K562 (cell line): ENCODE data around the gene SPATA16. TPM values are rescaled to one million over a fixed set of nuclear protein-coding genes. Genes with fewer than 3 reads are reported as not detected.

ENCODE experiments used
- ARID1B ChIP-seq: fragments of 450-650 bp; IDR thresholded peaks from 2 replicates; pipeline ENCODE4 v1.6.1; 2016; ENCODE audit warnings: antibody characterized with exemption, mild to moderate bottlenecking, inconsistent platforms
- DPF2 ChIP-seq: fragments of 450-650 bp; IDR thresholded peaks from 2 replicates; pipeline ENCODE4 v1.6.1; 2016
- FOXK1 ChIP-seq: sonication (generic); formaldehyde crosslinking; IDR thresholded peaks from 2 replicates; pipeline ENCODE4 v1.8.0; 2022; ENCODE audit warnings: missing genetic modification reagents, mild to moderate bottlenecking, borderline replicate concordance
- FUS ChIP-seq: fragments of 200-400 bp; formaldehyde crosslinking; optimal IDR thresholded peaks from 2 replicates; pipeline ENCODE3; 2017; ENCODE audit warnings: low read depth, low read length
- GABPA ChIP-seq: fragments of 200-800 bp; sonication (Bioruptor generic); conservative IDR thresholded peaks from 2 replicates; pipeline ENCODE4 v1.6.1; 2016; ENCODE audit warnings: low read depth, missing genetic modification characterization, missing compliant biosample characterization
- HDAC3 ChIP-seq: fragments of 450-650 bp; IDR thresholded peaks from 2 replicates; pipeline ENCODE4 v1.6.1; 2018; ENCODE audit warnings: borderline replicate concordance, mild to moderate bottlenecking, moderate library complexity; ENCODE audit not compliant: partially characterized antibody
- MGA ChIP-seq: fragments of 450-650 bp; IDR thresholded peaks from 2 replicates; pipeline ENCODE4 v1.6.1; 2016; ENCODE audit warnings: mild to moderate bottlenecking, moderate library complexity
- MYBL2 ChIP-seq, 2 experiments: fragments of 450-650 bp in 1 of 2; sonication (generic) in 1 of 2; formaldehyde crosslinking in 1 of 2; IDR thresholded peaks; 2 replicates each; pipeline versions ENCODE4 v1.6.1 to v1.8.1; 2017 to 2022; ENCODE audit warnings: borderline replicate concordance in 1 of 2, inconsistent platforms in 1 of 2, low read depth in 1 of 2, mild to moderate bottlenecking in 1 of 2, missing genetic modification reagents in 1 of 2, moderate library complexity in 1 of 2
- NUFIP1 ChIP-seq: fragments of 450-650 bp; IDR thresholded peaks from 2 replicates; pipeline ENCODE4 v1.6.1; 2018; ENCODE audit not compliant: partially characterized antibody
- POLR2G ChIP-seq: fragments of 200-400 bp; formaldehyde crosslinking; IDR thresholded peaks from 2 replicates; pipeline ENCODE4 v1.6.1; 2017; ENCODE audit warnings: low read depth, mild to moderate bottlenecking, antibody characterized with exemption, low read length, moderate library complexity
- POLR3G ChIP-seq: IDR thresholded peaks from 2 replicates; pipeline ENCODE4 v1.6.1; 2011; ENCODE audit not compliant: insufficient read length, insufficient replicate concordance; ENCODE audit errors: extremely low read depth
- SIX5 ChIP-seq, 2 experiments: IDR thresholded peaks; 2 replicates each; pipeline ENCODE4 v1.6.1; 2011; ENCODE audit warnings: low read length in 2 of 2, borderline replicate concordance in 1 of 2, low read depth in 1 of 2, mild to moderate bottlenecking in 1 of 2, moderate library complexity in 1 of 2; ENCODE audit not compliant: insufficient read depth in 1 of 2
- STAG1 ChIP-seq: sonication (generic); formaldehyde crosslinking; IDR thresholded peaks from 2 replicates; pipeline ENCODE4 v1.5.0; 2020; ENCODE audit warnings: missing genetic modification reagents, borderline replicate concordance
- TRIM24 ChIP-seq, 2 experiments: fragments of 450-650 bp; IDR thresholded peaks; 2 replicates each; pipeline ENCODE4 v1.6.1; 2016
- ZEB2 ChIP-seq: fragments of 450-650 bp; IDR thresholded peaks from 2 replicates; pipeline ENCODE4 v1.6.1; 2016
- ZNF449 ChIP-seq: fragments of 250-450 bp; sonication (Bioruptor Pico); IDR thresholded peaks from 2 replicates; pipeline ENCODE4 v1.8.0; 2022; ENCODE audit warnings: moderate library complexity, mild to moderate bottlenecking, inconsistent platforms
- ZSCAN29 ChIP-seq: fragments of 450-650 bp; IDR thresholded peaks from 2 replicates; pipeline ENCODE4 v1.6.1; 2017
- polyA plus RNA-seq, 8 experiments: library from polyadenylated mRNA; depleted of rRNA in 4 of 8; stranded (reverse) in 5 of 8; unstranded in 3 of 8; fragments of >200 nt; fragmentation: Nextera tagmentation in 2 of 8; fragmentation: Illumina TruSeq in 1 of 8; extraction: Ambion mirVana in 2 of 8; extraction: Trizol in 1 of 8; gene quantifications; 2 replicates each; pipeline versions ENCODE4 v1.2.1 to v1.2.3, GENCODE V29; 2011 to 2014; ENCODE audit warnings: inconsistent platforms in 1 of 8, missing spikeins in 1 of 8
- total RNA-seq, 7 experiments: library from RNA; depleted of rRNA in 6 of 7; stranded (reverse); fragments of >200 nt in 6 of 7; fragmentation: Illumina TruSeq in 2 of 7; extraction: Trizol in 2 of 7; gene quantifications; 2 replicates each; pipeline versions ENCODE4 v1.2.1 to v1.2.3, GENCODE V29; 2011 to 2021; ENCODE audit warnings: low replicate concordance in 1 of 7

The SPATA16 gene
- total and polyA plus RNA-seq, 9 of the 15 experiments (the other 6 are each of a cell fraction or from before 2014, with no cell fraction given): not detected

GRCh38 chr3:173025941-173026340, 115.1 kb downstream of the SPATA16 start (continued):
- TF ChIP-seq STAG1 (CRISPR knock-in tag): no peak
- TF ChIP-seq POLR3G: no peak
- no peak for TF ChIP-seq HDAC3
- no peak for TF ChIP-seq DPF2
- TF ChIP-seq MGA: 0 out of 2 replicates have a peak, but pooled peaks have one; percentile 30
- no peak for TF ChIP-seq NUFIP1
- TF ChIP-seq MYBL2 (IDR thresholded peaks at IDR 0.05; ENCODE audit: low read depth): peak; percentile 64; the same call in 1 of the 2 replicates
- no peak for TF ChIP-seq MYBL2 (CRISPR knock-in tag; IDR thresholded peaks at IDR 0.05; ENCODE audit: borderline replicate concordance)
- TF ChIP-seq GABPA (tag): no peak
- no peak for TF ChIP-seq ZEB2
- no peak for TF ChIP-seq TRIM24 (IDR thresholded peaks at IDR 0.05)
- no peak for TF ChIP-seq ZNF449
- no peak for TF ChIP-seq SIX5 (IDR thresholded peaks at IDR 0.05; ENCODE audit: borderline replicate concordance in 1 of 2, insufficient read depth in 1 of 2, low read depth in 1 of 2, low read length in 2 of 2)
- TF ChIP-seq ARID1B: peak; percentile 34; the same call in 1 of the 2 replicates
- TF ChIP-seq ZSCAN29: no peak
- no peak for TF ChIP-seq FOXK1 (CRISPR knock-in tag)
- no peak for TF ChIP-seq FUS
- TF ChIP-seq POLR2G: no peak
